ENCODE data around the gene SPDYE2.
"Not testable (repeated sequence)": the region's sequence is repeated elsewhere in the genome, so short reads cannot be mapped to it uniquely, and the experiment has no call there.

- not testable (repeated sequence) for TF ChIP-seq CTCF (conservative IDR thresholded peaks at IDR 0.05 in 1 of 2, IDR thresholded peaks at IDR 0.05 in 1 of 2; ENCODE audit: extremely low read depth in 1 of 2, insufficient read depth in 1 of 2, low read depth in 1 of 2, low read length in 2 of 2); EZH2 (IDR thresholded peaks at IDR 0.05; ENCODE audit: borderline replicate concordance, low read length)
Measured at GRCh38 chr7:102609734-102610133, 58.7 kb downstream of the SPDYE2 start.
